ENCODE measurements around the gene GLRX.

The GLRX gene

GRCh38 chr5:95778713-95779436 is 43.7 kb downstream of the GLRX start:
- no peak overlapping the region for H2AFZ ChIP-seq
- no peak overlapping the region for H3K9ac ChIP-seq
- H3K36me3 ChIP-seq (ENCODE audit: control insufficient read depth, insufficient read depth, low read length) = no peaks in the 10 kb centered on the region

GRCh38 chr5:95777441-95777840 is 45.1 kb downstream of the GLRX start:
- H3K79me2 ChIP-seq = no peaks in the 10 kb centered on the region
- H3K4me2 ChIP-seq (ENCODE audit: low read length) = no peak overlapping the region
- H3K9ac ChIP-seq = no peak overlapping the region
- no peaks in the 10 kb centered on the region for H3K27me3 ChIP-seq (ENCODE audit: control insufficient read depth, insufficient read depth, low read length)
- no peak for TF ChIP-seq CTCF (IDR thresholded peaks at IDR 0.05)
- H3K36me3 ChIP-seq (ENCODE audit: control insufficient read depth, insufficient read depth, low read length) = no peaks in the 10 kb centered on the region
- no peaks in the 10 kb centered on the region for H3K9me3 ChIP-seq (ENCODE audit: control insufficient read depth, low read length)
- H3K27ac ChIP-seq = no peak overlapping the region
- no peak overlapping the region for H2AFZ ChIP-seq
- H3K4me3 ChIP-seq (ENCODE audit: low read depth, low read length) = no peak overlapping the region
- H3K4me1 ChIP-seq = peaks cover 14% of the 10 kb centered on the region

More at GRCh38 chr5:95778713-95779436, 43.7 kb downstream of the GLRX start:
- Histone ChIP-seq H3K4me3 (ENCODE audit: low read depth, low read length) (no peak overlapping the region), H3K27me3 (ENCODE audit: control insufficient read depth, insufficient read depth, low read length) (no peaks in the 10 kb centered on the region), H3K9me3 (ENCODE audit: control insufficient read depth, low read length) (no peaks in the 10 kb centered on the region), H3K27ac (no peak overlapping the region), H3K4me2 (ENCODE audit: low read length) (no peak overlapping the region), H3K4me1 (peaks cover 10% of the 10 kb centered on the region), H3K79me2 (no peaks in the 10 kb centered on the region)
- no peak for TF ChIP-seq CTCF (IDR thresholded peaks at IDR 0.05)

GRCh38 chr5:95773335-95774059 is 49.0 kb downstream of the GLRX start:
- H3K36me3 ChIP-seq (ENCODE audit: control insufficient read depth, insufficient read depth, low read length) = no peaks in the 10 kb centered on the region
- H3K27me3 ChIP-seq (ENCODE audit: control insufficient read depth, insufficient read depth, low read length) = no peaks in the 10 kb centered on the region
- H3K9ac ChIP-seq = no peak overlapping the region
- H3K4me3 ChIP-seq (ENCODE audit: low read depth, low read length) = no peak overlapping the region
- no peak overlapping the region for H2AFZ ChIP-seq
- no peaks in the 10 kb centered on the region for H3K79me2 ChIP-seq
- no peak overlapping the region for H3K4me2 ChIP-seq (ENCODE audit: low read length)
- no peak overlapping the region for H3K27ac ChIP-seq
- no peak for TF ChIP-seq CTCF (IDR thresholded peaks at IDR 0.05)
- H3K4me1 ChIP-seq = peaks cover 27% of the 10 kb centered on the region
- no peaks in the 10 kb centered on the region for H3K9me3 ChIP-seq (ENCODE audit: control insufficient read depth, low read length)

- Histone ChIP-seq H3K4me1 (peaks cover 28% of the 10 kb centered on the region), H3K27ac (peak overlapping the region; percentile 86), H3K4me3 (ENCODE audit: low read depth, low read length) (no peak overlapping the region), H3K79me2 (no peaks in the 10 kb centered on the region), H3K27me3 (ENCODE audit: control insufficient read depth, insufficient read depth, low read length) (no peaks in the 10 kb centered on the region), H2AFZ (peak overlapping the region; percentile 59), H3K4me2 (ENCODE audit: low read length) (peak overlapping the region; percentile 50), H3K9ac (no peak overlapping the region), H3K36me3 (ENCODE audit: control insufficient read depth, insufficient read depth, low read length) (no peaks in the 10 kb centered on the region), H3K9me3 (ENCODE audit: control insufficient read depth, low read length) (no peaks in the 10 kb centered on the region)
- TF ChIP-seq CTCF (IDR thresholded peaks at IDR 0.05) = no peak
Observed at GRCh38 chr5:95771892-95772291, 50.6 kb downstream of the GLRX start.
